ENCODE results near the gene SASS6.

SASS6 gene

DNA sequence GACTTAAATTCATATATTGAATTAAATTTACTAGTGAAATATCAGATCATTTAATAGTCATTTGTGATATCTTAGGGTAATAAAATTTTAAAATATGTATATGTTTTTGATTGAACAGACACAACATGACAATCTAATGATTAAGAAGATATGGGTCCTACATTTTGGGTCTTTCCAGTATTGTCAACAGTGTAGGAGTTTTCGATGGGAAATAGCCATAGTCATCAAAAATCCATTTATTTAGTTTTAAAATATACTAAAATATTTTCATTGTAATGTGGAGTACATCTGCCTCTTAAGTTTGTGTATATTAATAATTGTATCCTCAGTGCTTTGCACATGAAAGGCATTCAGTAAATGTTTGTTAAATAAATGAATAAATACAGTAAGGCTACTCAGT, 14.2 kb upstream of the SASS6 start:
- H3K9me3 ChIP-seq (ENCODE audit: control insufficient read depth in 2 of 2, low read length in 2 of 2) = no peaks in the 10 kb centered on the region
- no peak overlapping the region for H3K27ac ChIP-seq (ENCODE audit: low read depth in 2 of 2, low read length in 2 of 2)
- H3K36me3 ChIP-seq (ENCODE audit: control insufficient read depth in 2 of 2, insufficient read depth in 2 of 2, low read length in 2 of 2) = peaks cover 47 to 56% of the 10 kb centered on the region in 2 donors
- no peaks in the 10 kb centered on the region for H3K4me1 ChIP-seq (ENCODE audit: control insufficient read depth in 2 of 2, insufficient read depth in 2 of 2, low read length in 2 of 2)
- no peak overlapping the region for H3K4me3 ChIP-seq (ENCODE audit: low read length in 2 of 2)
- H3K27me3 ChIP-seq (ENCODE audit: control insufficient read depth in 2 of 2, insufficient read depth in 2 of 2, low read length in 2 of 2) = no peaks in the 10 kb centered on the region
- no peak overlapping the region for H3K9ac ChIP-seq (ENCODE audit: low read depth in 1 of 2, low read length in 2 of 2)

GRCh38 chr1:100145116-100145515, 12.4 kb upstream of the SASS6 start:
- Histone ChIP-seq H3K4me1 (ENCODE audit: control insufficient read depth in 2 of 2, insufficient read depth in 2 of 2, low read length in 2 of 2) (no peaks in the 10 kb centered on the region), H3K9ac (ENCODE audit: low read depth in 1 of 2, low read length in 2 of 2) (no peak overlapping the region), H3K27ac (ENCODE audit: low read depth in 2 of 2, low read length in 2 of 2) (no peak overlapping the region), H3K9me3 (ENCODE audit: control insufficient read depth in 2 of 2, low read length in 2 of 2) (no peaks in the 10 kb centered on the region), H3K4me3 (ENCODE audit: low read length in 2 of 2) (no peak overlapping the region), H3K36me3 (ENCODE audit: control insufficient read depth in 2 of 2, insufficient read depth in 2 of 2, low read length in 2 of 2) (peaks cover 56 to 70% of the 10 kb centered on the region in 2 donors), H3K27me3 (ENCODE audit: control insufficient read depth in 2 of 2, insufficient read depth in 2 of 2, low read length in 2 of 2) (no peaks in the 10 kb centered on the region)

DNA sequence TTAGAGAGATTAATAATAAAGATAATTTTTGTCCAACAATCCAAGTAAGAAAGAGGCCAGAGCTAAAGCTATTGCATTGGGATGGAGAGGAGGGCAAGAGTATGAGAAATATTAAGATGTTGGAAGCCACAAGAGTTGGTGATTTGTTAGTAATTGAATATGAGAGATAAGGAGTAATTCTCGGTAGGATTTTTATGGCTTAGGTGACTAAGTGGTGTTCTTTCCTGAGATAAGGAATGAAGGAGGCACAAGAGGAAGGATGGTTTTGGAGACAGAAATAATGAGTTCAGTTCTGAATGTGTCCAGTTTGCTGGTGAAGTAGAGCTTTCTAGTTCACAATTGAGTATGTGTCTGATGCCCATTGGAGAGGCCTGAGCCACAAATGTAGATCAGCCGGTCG, 9.6 kb upstream of the SASS6 start:
- Histone ChIP-seq H3K9ac (ENCODE audit: low read depth in 1 of 2, low read length in 2 of 2) (no peak overlapping the region), H3K4me3 (ENCODE audit: low read length in 2 of 2) (no peak overlapping the region), H3K36me3 (ENCODE audit: control insufficient read depth in 2 of 2, insufficient read depth in 2 of 2, low read length in 2 of 2) (peaks cover 71 to 82% of the 10 kb centered on the region in 2 donors), H3K27me3 (ENCODE audit: control insufficient read depth in 2 of 2, insufficient read depth in 2 of 2, low read length in 2 of 2) (no peaks in the 10 kb centered on the region), H3K9me3 (ENCODE audit: control insufficient read depth in 2 of 2, low read length in 2 of 2) (no peaks in the 10 kb centered on the region), H3K27ac (ENCODE audit: low read depth in 2 of 2, low read length in 2 of 2) (no peak overlapping the region), H3K4me1 (ENCODE audit: control insufficient read depth in 2 of 2, insufficient read depth in 2 of 2, low read length in 2 of 2) (no peaks in the 10 kb centered on the region)

GRCh38 chr1:100141192-100141591, 8.5 kb upstream of the SASS6 start:
- no peaks in the 10 kb centered on the region for H3K27me3 ChIP-seq (ENCODE audit: control insufficient read depth in 2 of 2, insufficient read depth in 2 of 2, low read length in 2 of 2)
- no peaks in the 10 kb centered on the region for H3K9me3 ChIP-seq (ENCODE audit: control insufficient read depth in 2 of 2, low read length in 2 of 2)
- H3K36me3 ChIP-seq (ENCODE audit: control insufficient read depth in 2 of 2, insufficient read depth in 2 of 2, low read length in 2 of 2) = peaks cover 66 to 78% of the 10 kb centered on the region in 2 donors
- H3K4me3 ChIP-seq (ENCODE audit: low read length in 2 of 2) = no peak overlapping the region
- no peaks in the 10 kb centered on the region for H3K4me1 ChIP-seq (ENCODE audit: control insufficient read depth in 2 of 2, insufficient read depth in 2 of 2, low read length in 2 of 2)
- no peak overlapping the region for H3K9ac ChIP-seq (ENCODE audit: low read depth in 1 of 2, low read length in 2 of 2)
- H3K27ac ChIP-seq (ENCODE audit: low read depth in 2 of 2, low read length in 2 of 2) = no peak overlapping the region

DNA sequence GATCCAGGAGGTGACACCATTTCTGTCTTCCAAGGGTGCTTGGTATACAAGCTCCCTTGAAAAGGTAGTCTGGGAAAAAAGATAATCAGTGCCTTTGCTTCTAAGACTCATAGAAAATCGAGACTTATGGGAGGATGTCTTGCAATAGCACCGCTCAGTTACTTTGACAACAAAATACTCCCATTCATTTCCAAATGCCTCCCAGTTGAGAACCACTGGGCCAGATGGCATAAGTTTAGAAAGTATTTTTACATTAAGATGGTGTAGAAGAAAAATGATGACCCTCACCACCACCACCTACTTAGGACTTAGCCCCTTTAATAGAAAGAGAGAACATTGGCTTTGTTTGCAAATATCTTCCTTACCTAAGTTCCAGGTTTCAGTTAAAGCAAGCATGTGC, 4.9 kb upstream of the SASS6 start:
- no peaks in the 10 kb centered on the region for H3K9me3 ChIP-seq (ENCODE audit: control insufficient read depth in 2 of 2, low read length in 2 of 2)
- peaks cover 39 to 50% of the 10 kb centered on the region in 2 donors for H3K36me3 ChIP-seq (ENCODE audit: control insufficient read depth in 2 of 2, insufficient read depth in 2 of 2, low read length in 2 of 2)
- no peak overlapping the region for H3K4me3 ChIP-seq (ENCODE audit: low read length in 2 of 2)
- no peaks in the 10 kb centered on the region for H3K27me3 ChIP-seq (ENCODE audit: control insufficient read depth in 2 of 2, insufficient read depth in 2 of 2, low read length in 2 of 2)
- peaks cover 3 to 8% of the 10 kb centered on the region in 2 donors for H3K4me1 ChIP-seq (ENCODE audit: control insufficient read depth in 2 of 2, insufficient read depth in 2 of 2, low read length in 2 of 2)
- H3K27ac ChIP-seq (ENCODE audit: low read depth in 2 of 2, low read length in 2 of 2) = no peak overlapping the region
- H3K9ac ChIP-seq (ENCODE audit: low read depth in 1 of 2, low read length in 2 of 2) = no peak overlapping the region

DNA sequence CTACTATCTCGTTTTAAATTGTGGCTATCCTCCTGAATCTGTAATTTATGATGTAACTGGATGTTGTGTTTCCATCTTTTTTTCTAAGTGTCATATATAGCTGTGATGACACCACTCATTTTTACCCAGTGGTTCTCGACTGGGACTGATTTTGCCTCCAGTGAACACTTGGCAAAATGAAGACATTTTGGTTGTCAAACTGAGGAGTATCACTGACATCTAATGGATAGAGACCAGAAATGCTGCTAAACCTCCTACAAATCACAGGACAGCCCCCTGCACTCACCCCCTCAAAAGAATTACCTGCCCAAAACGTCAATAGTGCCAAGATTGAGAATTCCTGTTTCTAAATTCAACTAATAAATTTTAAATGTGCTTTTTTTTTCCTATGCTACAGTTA, 2.1 kb upstream of the SASS6 start:
- peaks cover 3 to 16% of the 10 kb centered on the region in 2 donors for H3K4me1 ChIP-seq (ENCODE audit: control insufficient read depth in 2 of 2, insufficient read depth in 2 of 2, low read length in 2 of 2)
- no peak overlapping the region for H3K27ac ChIP-seq (ENCODE audit: low read depth in 2 of 2, low read length in 2 of 2)
- H3K4me3 ChIP-seq (ENCODE audit: low read length in 2 of 2) = no peak overlapping the region
- no peak overlapping the region for H3K9ac ChIP-seq (ENCODE audit: low read depth in 1 of 2, low read length in 2 of 2)
- no peaks in the 10 kb centered on the region for H3K27me3 ChIP-seq (ENCODE audit: control insufficient read depth in 2 of 2, insufficient read depth in 2 of 2, low read length in 2 of 2)
- H3K36me3 ChIP-seq (ENCODE audit: control insufficient read depth in 2 of 2, insufficient read depth in 2 of 2, low read length in 2 of 2) = peaks cover 23 to 25% of the 10 kb centered on the region in 2 donors
- no peaks in the 10 kb centered on the region for H3K9me3 ChIP-seq (ENCODE audit: control insufficient read depth in 2 of 2, low read length in 2 of 2)

DNA sequence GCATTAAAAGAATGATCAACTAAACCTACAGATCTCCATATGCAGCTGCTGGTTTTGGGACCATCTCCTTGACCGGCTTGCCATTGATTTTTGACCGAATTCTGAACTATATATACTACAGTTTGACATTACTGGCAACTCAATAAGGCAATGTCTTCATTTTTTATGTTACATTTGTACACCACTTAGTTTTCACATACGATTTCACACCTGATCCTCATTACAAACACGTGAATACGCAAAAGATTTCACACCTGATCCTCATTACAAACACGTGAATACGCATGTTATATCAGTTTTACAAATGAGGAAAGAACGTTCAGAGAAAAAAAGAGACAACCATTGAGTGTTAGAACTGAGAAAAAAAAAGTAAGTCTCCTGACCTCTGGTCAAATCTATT, 1.1 kb downstream of the SASS6 start:
- H3K4me1 ChIP-seq (ENCODE audit: control insufficient read depth in 2 of 2, insufficient read depth in 2 of 2, low read length in 2 of 2) = peaks cover 3 to 16% of the 10 kb centered on the region in 2 donors
- H3K9me3 ChIP-seq (ENCODE audit: control insufficient read depth in 2 of 2, low read length in 2 of 2) = no peaks in the 10 kb centered on the region
- H3K27ac ChIP-seq (ENCODE audit: low read depth in 2 of 2, low read length in 2 of 2) = no peak overlapping the region
- peak overlapping the region; percentile 97 to 98 for H3K4me3 ChIP-seq (ENCODE audit: low read length in 2 of 2)
- H3K9ac ChIP-seq (ENCODE audit: low read depth in 1 of 2, low read length in 2 of 2) = no peak overlapping the region
- H3K36me3 ChIP-seq (ENCODE audit: control insufficient read depth in 2 of 2, insufficient read depth in 2 of 2, low read length in 2 of 2) = peaks cover 0 to 2% of the 10 kb centered on the region in 2 donors
- no peaks in the 10 kb centered on the region for H3K27me3 ChIP-seq (ENCODE audit: control insufficient read depth in 2 of 2, insufficient read depth in 2 of 2, low read length in 2 of 2)

DNA sequence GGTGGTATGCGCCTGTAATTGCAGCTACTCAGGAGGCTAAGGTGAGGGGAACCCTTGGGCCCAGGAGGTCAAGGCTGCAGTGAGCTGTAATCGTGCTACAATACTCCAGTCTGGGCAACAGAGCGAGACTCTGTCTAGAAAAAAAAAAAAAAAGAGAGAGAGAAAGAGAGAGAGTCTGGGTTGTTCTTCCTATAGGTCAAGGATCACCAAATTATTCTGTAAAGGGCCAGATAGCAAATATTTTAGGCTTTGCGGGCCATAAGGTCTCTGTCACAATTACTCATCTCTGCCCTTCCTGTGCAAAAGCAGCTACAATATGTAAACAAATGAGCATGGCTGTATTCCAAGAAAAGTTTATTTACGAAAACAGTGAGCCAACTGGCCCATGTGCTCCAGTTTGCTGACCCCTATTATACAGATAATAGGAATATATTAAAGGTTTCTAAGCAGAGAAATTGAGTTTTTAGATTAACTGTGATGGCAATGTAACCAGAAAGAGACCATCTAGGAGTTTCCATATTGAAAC, 2.1 kb downstream of the SASS6 start:
- H3K36me3 ChIP-seq (ENCODE audit: control insufficient read depth in 2 of 2, insufficient read depth in 2 of 2, low read length in 2 of 2) = peaks cover 0 to 2% of the 10 kb centered on the region in 2 donors
- H3K9ac ChIP-seq (ENCODE audit: low read depth in 1 of 2, low read length in 2 of 2) = no peak overlapping the region
- H3K9me3 ChIP-seq (ENCODE audit: control insufficient read depth in 2 of 2, low read length in 2 of 2) = no peaks in the 10 kb centered on the region
- H3K27ac ChIP-seq (ENCODE audit: low read depth in 2 of 2, low read length in 2 of 2) = no peak overlapping the region
- peaks cover 3 to 16% of the 10 kb centered on the region in 2 donors for H3K4me1 ChIP-seq (ENCODE audit: control insufficient read depth in 2 of 2, insufficient read depth in 2 of 2, low read length in 2 of 2)
- H3K27me3 ChIP-seq (ENCODE audit: control insufficient read depth in 2 of 2, insufficient read depth in 2 of 2, low read length in 2 of 2) = no peaks in the 10 kb centered on the region
- no peak overlapping the region for H3K4me3 ChIP-seq (ENCODE audit: low read length in 2 of 2)

GRCh38 chr1:100127226-100127625, 5.5 kb downstream of the SASS6 start:
- Histone ChIP-seq H3K36me3 (ENCODE audit: control insufficient read depth in 2 of 2, insufficient read depth in 2 of 2, low read length in 2 of 2) (no peaks in the 10 kb centered on the region), H3K27me3 (ENCODE audit: control insufficient read depth in 2 of 2, insufficient read depth in 2 of 2, low read length in 2 of 2) (no peaks in the 10 kb centered on the region), H3K4me1 (ENCODE audit: control insufficient read depth in 2 of 2, insufficient read depth in 2 of 2, low read length in 2 of 2) (peaks cover 0 to 5% of the 10 kb centered on the region in 2 donors), H3K27ac (ENCODE audit: low read depth in 2 of 2, low read length in 2 of 2) (no peak overlapping the region), H3K4me3 (ENCODE audit: low read length in 2 of 2) (no peak overlapping the region), H3K9ac (ENCODE audit: low read depth in 1 of 2, low read length in 2 of 2) (no peak overlapping the region), H3K9me3 (ENCODE audit: control insufficient read depth in 2 of 2, low read length in 2 of 2) (no peaks in the 10 kb centered on the region)

GRCh38 chr1:100122177-100122576, 10.6 kb downstream of the SASS6 start:
- no peaks in the 10 kb centered on the region for H3K4me1 ChIP-seq (ENCODE audit: control insufficient read depth in 2 of 2, insufficient read depth in 2 of 2, low read length in 2 of 2)
- H3K9ac ChIP-seq (ENCODE audit: low read depth in 1 of 2, low read length in 2 of 2) = no peak overlapping the region
- H3K36me3 ChIP-seq (ENCODE audit: control insufficient read depth in 2 of 2, insufficient read depth in 2 of 2, low read length in 2 of 2) = peaks cover 4 to 6% of the 10 kb centered on the region in 2 donors
- H3K27ac ChIP-seq (ENCODE audit: low read depth in 2 of 2, low read length in 2 of 2) = no peak overlapping the region
- no peaks in the 10 kb centered on the region for H3K9me3 ChIP-seq (ENCODE audit: control insufficient read depth in 2 of 2, low read length in 2 of 2)
- no peaks in the 10 kb centered on the region for H3K27me3 ChIP-seq (ENCODE audit: control insufficient read depth in 2 of 2, insufficient read depth in 2 of 2, low read length in 2 of 2)
- H3K4me3 ChIP-seq (ENCODE audit: low read length in 2 of 2) = no peak overlapping the region

DNA sequence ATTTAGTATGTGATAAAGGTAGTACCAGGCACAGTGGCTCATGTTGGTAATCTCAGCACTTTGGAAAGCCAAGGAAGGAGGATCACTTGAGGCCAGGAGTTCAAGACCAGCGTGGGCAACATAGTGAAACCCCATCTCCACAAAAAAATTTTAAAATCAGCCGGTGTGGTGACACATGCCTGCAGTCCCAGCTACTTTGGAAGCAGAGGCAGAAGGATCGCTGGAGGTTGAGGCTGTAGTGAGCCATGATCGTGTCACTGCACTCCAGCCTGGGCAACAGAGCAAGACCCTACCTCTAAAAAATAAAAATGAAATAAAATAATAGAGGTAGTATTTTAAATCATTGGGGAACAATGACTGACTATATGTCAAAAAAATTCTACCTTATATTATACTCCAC, 17.2 kb downstream of the SASS6 start:
- no peaks in the 10 kb centered on the region for H3K27me3 ChIP-seq (ENCODE audit: control insufficient read depth in 2 of 2, insufficient read depth in 2 of 2, low read length in 2 of 2)
- no peak overlapping the region for H3K27ac ChIP-seq (ENCODE audit: low read depth in 2 of 2, low read length in 2 of 2)
- H3K36me3 ChIP-seq (ENCODE audit: control insufficient read depth in 2 of 2, insufficient read depth in 2 of 2, low read length in 2 of 2) = peaks cover 4 to 6% of the 10 kb centered on the region in 2 donors
- no peak overlapping the region for H3K4me3 ChIP-seq (ENCODE audit: low read length in 2 of 2)
- no peaks in the 10 kb centered on the region for H3K4me1 ChIP-seq (ENCODE audit: control insufficient read depth in 2 of 2, insufficient read depth in 2 of 2, low read length in 2 of 2)
- H3K9ac ChIP-seq (ENCODE audit: low read depth in 1 of 2, low read length in 2 of 2) = no peak overlapping the region
- no peaks in the 10 kb centered on the region for H3K9me3 ChIP-seq (ENCODE audit: control insufficient read depth in 2 of 2, low read length in 2 of 2)

Measured in mucosa of rectum (tissue), 2 donors.